SKM-1 treated with dmso at 0.1 percent for 144 hours (cell line): ENCODE measurements around the gene EPHA6.

Experiments
- DNase-seq: peaks from one replicate; lab custom pipeline; 2025; ENCODE audit not compliant: unreplicated experiment; lab: John Stamatoyannopoulos, UW

EPHA6 gene

DNA sequence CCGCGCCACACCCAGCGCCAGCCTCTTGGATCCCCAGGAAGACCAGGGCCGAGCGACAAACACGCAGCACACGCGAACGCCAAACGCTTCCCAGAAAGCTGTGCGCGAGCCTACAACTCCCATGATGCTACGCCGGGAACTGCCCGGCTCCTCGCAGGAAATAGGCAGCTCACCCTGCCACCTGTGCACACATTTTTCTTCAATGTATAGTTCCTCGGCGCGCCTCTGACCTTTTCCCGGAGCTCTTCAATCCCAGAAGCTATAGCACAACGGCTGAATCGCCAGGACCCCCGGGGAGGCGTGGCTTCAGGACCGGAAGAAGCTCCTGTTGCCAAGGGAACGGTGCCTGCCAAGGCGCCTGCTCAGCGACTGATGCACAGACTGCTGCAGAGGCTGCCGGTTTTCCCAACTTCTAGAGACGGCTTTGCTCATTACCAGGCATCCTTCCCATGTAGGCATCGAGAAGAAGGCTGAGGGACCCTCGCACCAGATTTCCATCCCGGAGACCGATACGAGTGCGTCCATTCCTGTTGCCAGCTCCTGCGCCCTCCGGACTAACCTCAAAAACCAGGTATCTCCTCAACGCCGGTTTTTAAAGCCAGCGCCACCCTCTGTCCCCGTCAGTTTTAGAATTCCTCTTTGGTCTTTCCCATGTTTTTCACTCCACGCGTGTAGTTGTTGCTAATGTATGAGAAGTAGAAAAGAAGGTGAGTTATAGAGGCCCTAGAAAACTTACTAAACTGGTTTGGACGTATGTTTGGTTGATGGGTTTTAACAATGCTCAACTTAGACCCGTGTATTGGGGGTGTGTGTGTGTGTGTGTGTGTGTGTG lies 950.2 kb downstream of the EPHA6 start, which contains the start of gene ARL6:
ARL6 (plus strand) TSS at position 352 of the 832 bp plus-strand sequence. CDS start 3,350 bp downstream, outside the sequence.
- DNase-seq, result peak; percentile 77

DNA sequence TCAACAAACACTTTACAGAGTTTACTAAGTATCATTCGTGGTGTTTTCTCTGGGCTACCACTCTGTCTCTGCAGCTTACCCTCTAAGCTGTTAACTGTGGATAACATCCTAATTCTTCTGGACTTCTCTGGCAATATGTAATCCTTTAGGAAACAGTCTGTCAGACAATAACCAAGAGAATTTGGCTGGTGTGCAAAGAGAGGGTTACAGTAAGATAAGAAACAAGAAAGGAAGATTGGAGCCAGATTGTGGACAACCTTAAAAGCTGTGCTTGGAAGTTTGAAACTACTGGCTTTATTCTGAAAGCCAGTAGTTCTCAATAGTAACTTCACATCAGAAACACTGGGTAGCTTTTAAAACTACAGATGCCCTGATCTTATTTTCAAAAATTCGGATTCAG lies 950.9 kb downstream of the EPHA6 start:
- DNase-seq, result no peak

DNA sequence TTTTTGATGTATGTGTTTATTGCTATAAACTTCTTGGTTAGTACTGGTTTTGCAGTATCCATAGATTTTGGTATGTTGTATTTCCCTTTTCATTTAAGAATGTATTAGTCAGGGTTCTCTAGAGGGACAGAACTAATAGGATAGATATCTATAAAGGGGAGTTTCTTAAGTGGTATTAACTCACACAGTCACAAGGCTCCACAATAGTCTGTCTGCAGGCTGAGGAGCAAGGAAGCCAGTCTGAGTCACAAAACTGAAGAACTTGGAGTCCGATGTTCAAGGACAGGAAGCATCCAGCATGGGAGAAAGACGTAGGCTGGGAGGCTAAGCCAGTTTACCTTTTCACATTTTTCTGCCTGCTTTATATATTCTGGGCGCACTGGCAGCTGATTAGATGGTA lies 958.5 kb downstream of the EPHA6 start:
- no peak for DNase-seq

DNA sequence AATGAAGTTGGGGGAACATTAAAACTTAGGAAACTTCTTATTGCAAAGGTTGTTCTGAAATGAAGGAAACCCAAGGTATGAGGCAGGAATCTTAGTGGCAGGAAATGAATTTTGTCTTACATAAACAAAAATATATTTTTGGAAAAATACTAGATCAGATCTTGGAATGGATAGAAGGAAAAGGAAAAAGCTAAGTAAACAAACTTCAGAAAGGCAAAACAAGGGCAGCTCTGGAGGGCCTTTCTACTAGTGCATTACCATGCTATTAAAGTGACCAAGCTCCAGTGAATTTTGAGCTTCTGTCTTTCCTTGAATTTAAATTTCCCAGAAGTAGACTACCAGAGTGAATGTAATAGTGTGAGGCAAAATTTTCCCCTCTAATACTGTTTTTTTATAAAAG lies 963.8 kb downstream of the EPHA6 start:
- DNase-seq, result no peak

DNA sequence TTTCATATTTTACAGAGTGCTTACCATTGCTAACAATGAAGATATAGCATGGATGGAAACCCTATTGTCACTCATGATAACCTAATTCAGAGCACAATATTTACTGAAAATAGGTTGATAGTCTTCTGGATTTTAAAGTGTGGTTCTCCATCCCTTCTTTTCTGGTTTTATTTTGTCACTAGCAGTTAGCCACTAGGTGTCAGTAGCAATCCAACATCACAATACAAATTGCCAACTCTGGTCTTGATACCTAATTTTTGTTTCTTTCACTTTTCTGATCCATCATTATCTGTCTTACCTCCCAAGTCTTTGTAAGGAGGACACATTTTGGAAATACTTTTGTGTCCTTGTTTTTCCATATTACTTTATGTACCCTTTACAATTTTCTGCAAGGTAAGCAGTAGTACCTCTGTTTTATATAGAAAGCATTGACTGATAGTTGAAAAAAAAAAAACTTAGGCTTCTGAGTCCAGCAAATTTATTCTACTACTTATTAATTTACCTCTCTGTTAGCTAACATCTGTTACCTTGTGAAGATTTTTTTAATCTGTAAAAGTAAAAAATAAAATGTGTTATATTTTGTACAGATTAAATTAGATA lies 979.1 kb downstream of the EPHA6 start:
- peak; percentile 47 for DNase-seq

DNA sequence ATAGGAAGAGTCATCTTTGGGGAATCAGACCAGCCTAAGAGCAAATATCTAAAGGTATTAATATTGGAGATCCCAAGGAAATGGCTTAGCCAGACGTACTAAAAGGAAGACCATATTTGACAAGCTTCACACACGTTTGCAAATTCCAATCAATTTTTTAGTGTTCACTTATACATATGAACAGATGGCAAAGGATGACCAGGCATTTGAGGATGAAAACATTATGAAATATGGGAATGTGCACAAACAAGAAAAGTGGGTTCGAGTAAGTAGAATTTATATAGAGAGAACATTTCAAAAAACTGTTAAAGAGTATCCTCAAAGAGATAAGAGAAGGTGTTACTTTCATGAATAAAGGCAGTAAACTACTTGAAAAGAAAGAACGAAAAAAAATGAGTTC lies 981.6 kb downstream of the EPHA6 start:
- no peak for DNase-seq
